Measurements from ENCODE around the gene IL18R1.
A peak's percentile ranks its signal among the peaks of the same experiment; 100 is the strongest.

IL18R1 gene

DNA sequence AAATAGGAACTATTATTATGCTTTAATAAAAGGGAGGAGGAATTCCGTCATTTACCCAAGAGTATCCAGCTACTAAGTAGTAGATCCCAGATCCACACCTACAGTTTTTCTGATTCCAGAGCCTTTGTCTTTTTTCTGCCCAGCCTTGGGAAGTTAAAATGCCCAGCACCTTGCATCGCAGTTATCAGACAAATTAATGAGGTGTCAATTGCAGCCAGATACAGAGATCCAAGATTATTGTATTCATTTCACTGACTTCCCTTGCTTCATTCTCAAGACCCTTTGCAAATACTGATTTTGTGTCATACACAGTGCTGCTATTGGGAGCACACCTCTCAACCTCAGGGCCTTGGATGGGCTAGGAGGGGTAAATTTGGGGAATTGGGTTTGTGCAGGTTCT lies 1.1 kb downstream of the IL18R1 start:
- TF ChIP-seq, protein P1, sequence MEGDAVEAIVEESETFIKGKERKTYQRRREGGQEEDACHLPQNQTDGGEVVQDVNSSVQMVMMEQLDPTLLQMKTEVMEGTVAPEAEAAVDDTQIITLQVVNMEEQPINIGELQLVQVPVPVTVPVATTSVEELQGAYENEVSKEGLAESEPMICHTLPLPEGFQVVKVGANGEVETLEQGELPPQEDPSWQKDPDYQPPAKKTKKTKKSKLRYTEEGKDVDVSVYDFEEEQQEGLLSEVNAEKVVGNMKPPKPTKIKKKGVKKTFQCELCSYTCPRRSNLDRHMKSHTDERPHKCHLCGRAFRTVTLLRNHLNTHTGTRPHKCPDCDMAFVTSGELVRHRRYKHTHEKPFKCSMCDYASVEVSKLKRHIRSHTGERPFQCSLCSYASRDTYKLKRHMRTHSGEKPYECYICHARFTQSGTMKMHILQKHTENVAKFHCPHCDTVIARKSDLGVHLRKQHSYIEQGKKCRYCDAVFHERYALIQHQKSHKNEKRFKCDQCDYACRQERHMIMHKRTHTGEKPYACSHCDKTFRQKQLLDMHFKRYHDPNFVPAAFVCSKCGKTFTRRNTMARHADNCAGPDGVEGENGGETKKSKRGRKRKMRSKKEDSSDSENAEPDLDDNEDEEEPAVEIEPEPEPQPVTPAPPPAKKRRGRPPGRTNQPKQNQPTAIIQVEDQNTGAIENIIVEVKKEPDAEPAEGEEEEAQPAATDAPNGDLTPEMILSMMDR (IDR thresholded peaks at IDR 0.05; ENCODE audit: poor library complexity, severe bottlenecking) = no peak
- ATAC-seq (ENCODE audit: low read depth) (no peak), DNase-seq (ENCODE audit: low spot score) (no peak)
- Histone ChIP-seq H3K9me3 (ENCODE audit: severe bottlenecking) (no peaks in the 10 kb centered on the region), H3K4me3 (ENCODE audit: severe bottlenecking) (no peak overlapping the region), H3K27me3 (ENCODE audit: insufficient read depth, poor library complexity, severe bottlenecking) (no peaks in the 10 kb centered on the region), H3K27ac (ENCODE audit: poor library complexity, severe bottlenecking) (no peak overlapping the region), H3K4me1 (ENCODE audit: insufficient read depth, poor library complexity, severe bottlenecking) (peaks cover 4% of the 10 kb centered on the region), H3K36me3 (ENCODE audit: low read depth) (no peaks in the 10 kb centered on the region)

DNA sequence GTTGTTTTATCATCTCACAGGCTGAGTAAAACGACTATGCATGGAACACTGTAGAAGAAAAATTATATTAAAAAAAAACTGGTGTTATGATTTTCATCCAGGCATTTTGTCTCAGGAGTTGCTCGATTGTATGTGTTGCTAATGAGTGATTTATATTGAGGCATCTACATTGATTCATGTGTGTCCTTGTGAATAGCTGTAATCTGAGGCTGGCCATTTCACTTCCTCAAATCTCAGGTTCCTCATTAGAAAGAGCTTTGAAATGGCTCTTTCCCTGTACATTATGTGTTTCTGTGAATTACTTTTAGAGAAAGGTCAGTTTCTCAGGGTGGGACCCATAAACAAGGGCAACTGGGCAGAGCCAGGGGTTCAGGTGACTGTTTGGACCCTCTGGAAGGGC lies 2.3 kb downstream of the IL18R1 start:
- Histone ChIP-seq H3K27me3 (ENCODE audit: insufficient read depth, poor library complexity, severe bottlenecking) (no peaks in the 10 kb centered on the region), H3K27ac (ENCODE audit: poor library complexity, severe bottlenecking) (no peak overlapping the region), H3K4me1 (ENCODE audit: insufficient read depth, poor library complexity, severe bottlenecking) (peaks cover 4% of the 10 kb centered on the region), H3K36me3 (ENCODE audit: low read depth) (no peaks in the 10 kb centered on the region), H3K4me3 (ENCODE audit: severe bottlenecking) (no peak overlapping the region), H3K9me3 (ENCODE audit: severe bottlenecking) (no peaks in the 10 kb centered on the region)
- ATAC-seq (ENCODE audit: low read depth) (no peak), DNase-seq (ENCODE audit: low spot score) (no peak)
- TF ChIP-seq, protein P1 (IDR thresholded peaks at IDR 0.05; ENCODE audit: poor library complexity, severe bottlenecking) = no peak

DNA sequence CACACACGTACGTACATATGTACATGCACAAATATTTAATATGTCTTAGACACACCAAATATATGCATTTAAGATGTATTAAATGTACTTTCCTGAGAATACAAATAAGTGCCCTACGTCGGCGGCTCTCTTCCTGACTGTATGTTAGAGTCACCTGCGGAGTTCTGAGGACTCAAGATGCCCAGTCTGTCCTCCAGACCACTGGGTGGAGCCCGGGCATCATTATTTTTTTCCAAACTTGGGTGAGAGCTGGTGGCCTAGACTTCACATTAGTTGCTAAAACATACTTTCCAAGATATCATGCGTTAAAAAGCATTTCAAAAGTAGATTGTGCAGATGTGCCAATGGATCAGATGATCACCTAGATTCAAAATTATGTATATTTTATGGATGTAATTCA lies 2.9 kb downstream of the IL18R1 start:
- Histone ChIP-seq H3K9me3 (ENCODE audit: severe bottlenecking) (no peaks in the 10 kb centered on the region), H3K27ac (ENCODE audit: poor library complexity, severe bottlenecking) (no peak overlapping the region), H3K36me3 (ENCODE audit: low read depth) (no peaks in the 10 kb centered on the region), H3K4me3 (ENCODE audit: severe bottlenecking) (no peak overlapping the region), H3K4me1 (ENCODE audit: insufficient read depth, poor library complexity, severe bottlenecking) (peaks cover 4% of the 10 kb centered on the region), H3K27me3 (ENCODE audit: insufficient read depth, poor library complexity, severe bottlenecking) (no peaks in the 10 kb centered on the region)
- ATAC-seq (ENCODE audit: low read depth) = no peak
- no peak for DNase-seq (ENCODE audit: low spot score)
- TF ChIP-seq, protein P1 (IDR thresholded peaks at IDR 0.05; ENCODE audit: poor library complexity, severe bottlenecking) = no peak

DNA sequence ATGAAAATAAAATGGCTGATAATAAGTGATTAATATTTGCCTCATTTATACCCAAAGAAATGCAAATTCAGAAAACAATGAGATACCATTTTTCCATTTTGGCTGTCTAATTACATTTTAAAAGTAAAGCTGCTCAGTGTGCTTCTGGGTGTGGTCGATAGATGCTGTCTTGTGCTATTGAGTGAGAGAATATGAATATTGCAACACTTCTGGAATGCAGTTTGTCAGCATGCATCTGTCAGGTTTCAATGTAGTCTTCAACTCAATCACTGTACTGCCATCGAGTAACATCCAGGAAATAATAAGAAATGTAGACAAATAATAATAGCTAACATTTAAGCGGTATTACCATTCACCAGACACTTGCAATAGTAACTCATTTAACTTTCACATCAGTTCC lies 3.9 kb downstream of the IL18R1 start:
- ATAC-seq (ENCODE audit: low read depth) (peak; percentile 37; the same call in 1 of the 3 replicates), DNase-seq (ENCODE audit: low spot score) (no peak)
- no peak overlapping the region for H3K27ac ChIP-seq (ENCODE audit: poor library complexity, severe bottlenecking)
- peaks cover 4% of the 10 kb centered on the region for H3K4me1 ChIP-seq (ENCODE audit: insufficient read depth, poor library complexity, severe bottlenecking)
- H3K36me3 ChIP-seq (ENCODE audit: low read depth) = no peaks in the 10 kb centered on the region
- no peak overlapping the region for H3K4me3 ChIP-seq (ENCODE audit: severe bottlenecking)
- no peaks in the 10 kb centered on the region for H3K9me3 ChIP-seq (ENCODE audit: severe bottlenecking)
- TF ChIP-seq, protein P1 (IDR thresholded peaks at IDR 0.05; ENCODE audit: poor library complexity, severe bottlenecking) = no peak
- H3K27me3 ChIP-seq (ENCODE audit: insufficient read depth, poor library complexity, severe bottlenecking) = no peaks in the 10 kb centered on the region

DNA sequence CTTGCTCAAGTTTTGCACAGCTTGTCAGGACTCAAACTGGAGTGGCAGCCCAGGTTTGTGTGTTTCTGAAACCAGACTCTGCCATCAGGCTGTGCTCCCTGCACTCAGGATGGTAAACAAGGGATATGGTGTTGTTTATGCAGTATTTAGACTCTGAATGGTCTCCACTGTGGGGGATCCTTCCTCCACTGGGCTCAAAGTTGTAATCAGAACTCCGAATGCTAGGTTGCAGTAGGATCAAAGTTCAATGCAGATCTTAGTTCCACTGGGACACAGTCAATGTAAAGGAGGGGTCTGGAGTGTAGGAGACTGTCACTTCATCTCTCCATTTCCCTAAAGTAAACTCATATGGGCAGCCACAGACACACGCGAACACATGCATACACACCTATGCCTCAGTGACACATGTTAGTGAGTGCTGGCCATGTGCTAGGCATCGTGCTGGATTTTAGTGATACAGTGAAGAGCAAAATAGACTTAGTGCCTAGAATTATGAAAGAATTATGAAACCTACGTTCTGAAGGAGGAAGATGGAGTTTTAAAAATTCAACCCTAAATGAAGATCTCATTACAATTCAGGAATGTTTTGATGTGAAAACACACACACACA lies 6.1 kb downstream of the IL18R1 start:
- TF ChIP-seq, protein P1 (IDR thresholded peaks at IDR 0.05; ENCODE audit: poor library complexity, severe bottlenecking) = no peak
- no peak overlapping the region for H3K4me3 ChIP-seq (ENCODE audit: severe bottlenecking)
- ATAC-seq (ENCODE audit: low read depth) (no peak), DNase-seq (ENCODE audit: low spot score) (no peak)
- no peaks in the 10 kb centered on the region for H3K27me3 ChIP-seq (ENCODE audit: insufficient read depth, poor library complexity, severe bottlenecking)
- no peak overlapping the region for H3K27ac ChIP-seq (ENCODE audit: poor library complexity, severe bottlenecking)
- H3K36me3 ChIP-seq (ENCODE audit: low read depth) = no peaks in the 10 kb centered on the region
- no peaks in the 10 kb centered on the region for H3K9me3 ChIP-seq (ENCODE audit: severe bottlenecking)
- H3K4me1 ChIP-seq (ENCODE audit: insufficient read depth, poor library complexity, severe bottlenecking) = peaks cover 4% of the 10 kb centered on the region
